IPS DF 6.9 (cell line): Measurements from ENCODE around the gene EFCAB9.
"Not testable (repeated sequence)": the region's sequence is repeated elsewhere in the genome, so short reads cannot be mapped to it uniquely, and the experiment has no call there.

Source experiments
- DNase-seq: peaks from one replicate; pipeline ENCODE4 v3.0.0-alpha.2; 2013; ENCODE audit warnings: low read depth, low spot score
- H3K27ac ChIP-seq: one replicate; pipeline ENCODE4 v1.5.1; 2013; ENCODE audit warnings: low read length, control low read depth
- H3K27me3 ChIP-seq: 2 replicates; pipeline ENCODE4 v1.6.1; 2013; ENCODE audit warnings: mild to moderate bottlenecking, low read length; ENCODE audit not compliant: control insufficient read depth, insufficient read depth
- H3K36me3 ChIP-seq: 2 replicates; pipeline ENCODE4 v1.6.1; 2013; ENCODE audit warnings: low read length; ENCODE audit not compliant: control insufficient read depth, insufficient read depth
- H3K4me1 ChIP-seq: 2 replicates; pipeline ENCODE4 v1.6.1; 2013; ENCODE audit warnings: low read length; ENCODE audit not compliant: control insufficient read depth, insufficient read depth
- H3K4me3 ChIP-seq: 2 replicates; pipeline ENCODE4 v1.5.1; 2013; ENCODE audit warnings: mild to moderate bottlenecking, low read length
- H3K9me3 ChIP-seq: 2 replicates; pipeline ENCODE4 v1.6.1; 2013; ENCODE audit warnings: low read length, inconsistent platforms; ENCODE audit not compliant: control insufficient read depth, insufficient read depth
- WGBS: extraction: QIAGEN DNeasy Blood & Tissue Kit; methylation state at CpG from one replicate; pipeline ENCODE4 v1.1.7; 2013; ENCODE audit warnings: mixed read lengths, missing lambda C conversion rate; ENCODE audit not compliant: insufficient read length, insufficient coverage; 5-methylcytosine and 5-hydroxymethylcytosine counted together

EFCAB9 gene

DNA sequence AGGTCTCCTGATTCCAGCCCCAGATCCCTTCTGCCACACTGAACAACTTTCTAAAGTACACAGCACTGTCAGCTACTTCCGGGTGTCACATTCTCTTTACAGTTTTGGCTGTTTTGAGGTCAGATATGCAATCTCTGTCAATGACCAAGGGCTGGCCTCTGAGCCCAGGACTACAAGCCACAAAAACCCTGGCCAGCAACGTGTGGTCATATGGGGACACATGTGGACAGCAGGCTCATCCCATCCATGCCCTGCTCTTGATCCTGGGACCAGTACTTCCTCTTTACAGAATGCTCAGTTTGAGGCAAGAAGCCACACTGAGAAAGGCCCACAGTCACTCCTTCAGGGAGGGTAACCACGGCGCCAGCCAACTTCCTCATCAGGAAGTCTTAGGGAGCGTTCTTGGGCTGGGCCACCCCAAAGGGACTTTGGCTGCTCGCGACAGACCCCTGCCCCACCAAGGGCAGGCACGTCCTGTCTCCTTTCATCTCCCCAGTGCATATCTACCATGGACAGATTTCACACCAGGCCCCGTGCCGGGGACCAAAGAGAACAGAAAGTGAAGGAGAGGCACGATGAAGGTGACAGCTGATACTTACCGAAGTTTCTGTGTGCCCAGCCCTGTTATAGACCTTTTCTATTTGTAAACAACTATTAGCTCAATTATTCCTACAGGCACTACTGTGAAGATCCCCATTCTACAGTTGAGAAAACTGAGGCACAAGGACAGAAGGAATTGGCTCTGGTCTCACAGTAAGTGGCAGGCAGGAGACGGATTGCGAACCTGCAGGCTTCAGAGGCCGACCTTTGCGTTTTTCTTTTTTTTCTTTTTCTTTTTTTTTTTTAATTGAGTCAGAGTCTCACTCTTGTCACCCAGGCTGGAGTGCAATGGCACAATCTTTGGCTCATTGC is 43.2 kb upstream of the EFCAB9 start:
- H3K4me3 ChIP-seq = no peak overlapping the region
- no peak overlapping the region for H3K27ac ChIP-seq
- H3K27me3 ChIP-seq = no peaks in the 10 kb centered on the region
- H3K36me3 ChIP-seq = no peaks in the 10 kb centered on the region
- no peak for DNase-seq
- WGBS = no CpG with 5 or more reads among the region's 16 CpGs
- no peaks in the 10 kb centered on the region for H3K4me1 ChIP-seq
- no peaks in the 10 kb centered on the region for H3K9me3 ChIP-seq

DNA sequence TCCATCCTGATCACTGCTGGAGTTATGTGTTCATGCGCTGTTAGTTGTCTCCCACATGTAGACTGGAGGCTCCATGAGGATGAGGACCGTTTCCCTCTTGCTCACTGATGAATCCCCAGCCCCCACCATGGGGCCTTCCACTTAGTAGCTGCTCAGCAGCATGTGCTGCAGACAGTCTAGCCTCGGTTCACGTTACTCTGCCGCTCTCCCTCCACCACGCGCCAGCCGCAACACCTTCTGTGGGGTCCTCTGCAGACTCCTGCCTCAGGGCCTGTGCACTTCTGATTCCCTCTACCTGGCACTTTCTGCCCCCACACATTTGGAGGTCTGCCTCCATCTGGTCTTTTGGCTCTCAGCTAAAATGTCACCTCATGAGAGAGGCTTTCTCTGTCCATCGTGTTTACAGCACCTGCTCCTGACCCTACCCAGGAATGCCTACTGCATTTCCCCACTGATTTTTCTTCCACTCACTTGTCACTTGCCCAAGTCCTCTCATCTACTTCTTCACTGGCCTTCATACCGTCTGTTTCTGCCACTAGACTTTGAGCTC is 42.2 kb upstream of the EFCAB9 start:
- H3K27me3 ChIP-seq = no peaks in the 10 kb centered on the region
- H3K27ac ChIP-seq = no peak overlapping the region
- H3K9me3 ChIP-seq = no peaks in the 10 kb centered on the region
- no peak overlapping the region for H3K4me3 ChIP-seq
- H3K4me1 ChIP-seq = no peaks in the 10 kb centered on the region
- no peak for DNase-seq
- no CpG with 5 or more reads among the region's 10 CpGs for WGBS
- no peaks in the 10 kb centered on the region for H3K36me3 ChIP-seq

DNA sequence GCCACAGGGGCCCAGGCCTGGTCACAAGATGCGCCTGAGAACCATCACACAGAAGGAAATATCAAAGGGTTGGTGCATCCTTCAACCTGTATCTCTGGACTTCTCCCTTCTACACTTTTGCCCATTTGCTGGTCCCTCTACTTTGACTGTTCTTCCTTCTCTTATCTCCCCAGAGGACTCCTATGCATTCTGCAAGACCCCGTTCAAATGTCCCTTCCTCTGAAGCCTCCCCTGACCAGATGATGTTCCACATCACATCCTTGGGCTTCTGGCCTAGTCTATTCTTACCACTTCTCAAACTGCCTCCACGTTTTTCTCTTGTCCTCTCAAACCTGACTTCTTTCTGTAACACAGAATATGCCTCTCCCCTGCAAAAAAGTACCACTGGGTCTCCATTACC is 40.3 kb upstream of the EFCAB9 start:
- Histone ChIP-seq H3K27ac (no peak overlapping the region), H3K9me3 (no peaks in the 10 kb centered on the region), H3K4me3 (no peak overlapping the region), H3K4me1 (no peaks in the 10 kb centered on the region), H3K27me3 (no peaks in the 10 kb centered on the region), H3K36me3 (no peaks in the 10 kb centered on the region)
- no CpG with 5 or more reads among the region's 3 CpGs for WGBS
- no peak for DNase-seq

DNA sequence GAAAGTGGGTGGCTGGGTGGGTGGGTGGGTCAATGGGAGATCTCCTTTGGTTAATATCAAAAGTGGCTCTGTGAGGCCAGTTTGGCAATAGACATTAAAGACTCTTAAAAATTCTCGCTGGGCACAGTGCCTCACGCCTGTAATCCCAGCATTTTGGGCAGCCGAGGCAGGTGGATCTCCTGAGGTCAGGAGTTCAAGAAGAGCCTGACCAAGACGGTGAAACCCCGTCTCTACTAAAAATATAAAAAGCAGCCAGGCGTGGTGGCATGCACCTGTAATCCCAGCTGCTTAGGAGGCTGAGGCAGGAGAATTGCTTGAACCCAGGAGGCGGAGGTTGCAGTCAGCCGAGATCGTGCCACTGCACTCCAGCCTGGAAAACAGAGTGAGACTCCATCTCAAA is 38.9 kb upstream of the EFCAB9 start:
- WGBS = no CpG with 5 or more reads among the region's 9 CpGs
- H3K9me3 ChIP-seq = not testable (repeated sequence)

DNA sequence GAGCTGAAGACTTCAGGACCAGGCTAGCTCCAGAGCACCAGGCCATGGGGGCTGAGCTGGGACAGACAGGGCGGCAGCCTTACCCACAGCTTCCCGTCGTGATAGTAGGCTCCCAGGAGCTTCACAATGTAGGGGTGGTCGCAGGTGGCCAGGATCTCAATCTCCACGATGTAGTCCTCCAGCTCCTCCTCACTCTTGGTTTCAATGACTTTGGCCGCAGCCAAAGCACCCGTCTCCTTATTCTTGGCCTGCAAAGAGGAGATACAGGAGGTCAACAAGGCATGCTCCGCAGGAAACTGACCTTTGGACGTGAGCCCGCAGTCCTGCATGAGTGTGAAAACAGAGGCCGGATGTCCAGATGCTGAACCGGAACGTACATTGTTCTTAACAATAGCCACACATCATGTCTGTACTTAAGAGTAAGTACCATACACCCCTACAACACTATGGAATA is 37.4 kb upstream of the EFCAB9 start:
- no peaks in the 10 kb centered on the region for H3K36me3 ChIP-seq
- no peaks in the 10 kb centered on the region for H3K27me3 ChIP-seq

More for the DNA sequence above, 38.9 kb upstream of the EFCAB9 start:
- not testable (repeated sequence) for H3K4me1 ChIP-seq, H3K36me3 ChIP-seq, DNase-seq, H3K27ac ChIP-seq, H3K4me3 ChIP-seq, H3K27me3 ChIP-seq

DNA sequence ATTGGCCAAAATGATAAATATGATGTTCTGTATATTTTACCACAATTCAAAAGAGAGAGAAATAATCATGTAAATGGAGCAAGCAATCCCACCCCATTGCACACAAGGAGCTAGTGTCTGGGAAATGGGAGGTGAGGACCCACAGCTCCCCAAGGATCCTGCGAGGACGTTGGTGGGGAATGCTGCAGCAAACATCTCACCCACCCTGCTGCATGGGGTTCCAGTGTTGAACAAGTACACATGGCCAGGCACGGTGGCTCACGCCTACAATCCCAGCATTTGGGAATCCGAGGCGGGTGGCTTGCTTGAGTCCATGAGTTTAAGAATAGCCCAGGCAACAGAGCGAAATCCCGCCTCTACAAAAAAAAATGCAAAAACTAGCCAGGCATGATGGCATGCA is 35.0 kb upstream of the EFCAB9 start:
- WGBS = no CpG with 5 or more reads among the region's 8 CpGs
- H3K4me3 ChIP-seq = no peak overlapping the region

More for the DNA sequence above, 37.4 kb upstream of the EFCAB9 start:
- Histone ChIP-seq H3K9me3 (no peaks in the 10 kb centered on the region), H3K27ac (no peak overlapping the region), H3K4me1 (no peaks in the 10 kb centered on the region), H3K4me3 (no peak overlapping the region)
- DNase-seq = no peak
- WGBS = no CpG with 5 or more reads among the region's 13 CpGs

DNA sequence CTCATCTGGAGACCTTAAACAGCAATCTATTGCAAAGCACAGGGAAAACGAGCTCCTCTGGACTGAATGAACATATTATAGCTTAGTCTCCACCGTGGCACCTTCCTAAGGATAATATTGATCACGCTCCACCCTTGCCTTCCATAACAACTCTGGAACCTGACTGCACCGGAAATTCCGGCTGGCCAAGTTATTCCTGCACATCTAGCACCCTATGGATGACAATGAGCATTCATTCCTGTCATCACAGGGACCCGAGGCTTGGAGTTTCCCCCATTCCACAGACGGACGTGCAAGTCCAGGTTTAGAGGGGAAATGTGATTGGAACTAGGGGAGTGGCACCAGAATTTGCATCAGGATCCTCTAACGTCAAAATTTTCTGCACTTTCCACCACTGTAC is 33.5 kb upstream of the EFCAB9 start:
- Histone ChIP-seq H3K4me1 (no peaks in the 10 kb centered on the region), H3K36me3 (no peaks in the 10 kb centered on the region), H3K9me3 (no peaks in the 10 kb centered on the region), H3K4me3 (no peak overlapping the region), H3K27ac (no peak overlapping the region), H3K27me3 (no peaks in the 10 kb centered on the region)
- no peak for DNase-seq
- no CpG with 5 or more reads among the region's 9 CpGs for WGBS

More for the DNA sequence above, 35.0 kb upstream of the EFCAB9 start:
- Histone ChIP-seq H3K27me3 (no peaks in the 10 kb centered on the region), H3K36me3 (no peaks in the 10 kb centered on the region), H3K27ac (no peak overlapping the region), H3K9me3 (no peaks in the 10 kb centered on the region), H3K4me1 (no peaks in the 10 kb centered on the region)
- no peak for DNase-seq

DNA sequence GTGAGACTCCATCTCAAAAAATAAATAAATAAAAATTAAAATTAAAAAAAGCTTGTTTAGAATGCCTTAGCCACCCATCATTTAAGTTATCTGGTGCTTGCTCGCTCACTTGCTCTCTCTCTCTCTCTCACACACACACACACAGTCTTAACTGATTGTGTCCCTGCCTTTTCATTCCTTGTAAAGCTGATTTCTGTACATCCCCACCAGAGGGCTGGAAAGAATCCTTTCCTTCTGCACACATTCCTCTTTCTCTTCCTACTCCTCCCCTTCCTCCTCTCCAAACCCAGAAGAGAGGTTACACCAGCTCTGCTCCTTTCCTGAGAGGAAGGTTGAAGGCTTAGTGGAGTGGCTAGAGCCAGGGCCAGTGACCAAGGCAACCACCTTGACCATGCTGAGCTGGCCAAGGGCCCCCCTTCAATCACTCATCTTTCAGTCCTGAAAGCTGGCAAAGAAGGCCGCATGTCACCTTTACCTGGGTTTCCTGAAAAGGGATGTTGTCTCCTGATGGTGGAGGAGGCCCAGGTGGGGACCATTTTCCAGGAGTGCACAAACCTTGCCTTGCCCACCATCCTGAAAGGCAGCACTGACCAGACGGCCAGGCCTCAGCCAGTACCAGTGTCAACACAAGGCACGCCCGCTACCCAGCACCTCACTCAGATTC is 31.5 kb upstream of the EFCAB9 start:
- Histone ChIP-seq H3K4me1 (no peaks in the 10 kb centered on the region), H3K36me3 (no peaks in the 10 kb centered on the region), H3K9me3 (no peaks in the 10 kb centered on the region), H3K27me3 (no peaks in the 10 kb centered on the region), H3K27ac (no peak overlapping the region), H3K4me3 (no peak overlapping the region)
- no peak for DNase-seq
- no CpG with 5 or more reads among the region's 5 CpGs for WGBS

DNA sequence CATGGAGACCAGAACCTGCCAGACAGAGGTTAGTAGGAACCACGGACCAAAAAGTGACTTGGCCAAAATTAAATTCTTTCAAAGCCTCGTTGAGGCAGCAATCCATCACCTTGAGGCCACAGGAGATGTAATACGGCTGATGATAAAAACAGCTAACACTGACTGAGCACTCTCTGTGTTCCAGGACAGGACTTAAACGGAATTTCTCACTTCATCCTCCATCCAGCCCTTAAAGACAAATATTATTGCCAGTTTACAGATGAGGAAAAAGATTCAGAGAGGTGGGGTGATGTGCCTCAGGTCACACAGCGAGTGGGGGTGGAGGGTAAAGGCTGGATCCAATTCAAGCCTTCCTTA is 31.0 kb upstream of the EFCAB9 start:
- WGBS = no CpG with 5 or more reads among the region's 5 CpGs
- H3K36me3 ChIP-seq = no peaks in the 10 kb centered on the region

DNA sequence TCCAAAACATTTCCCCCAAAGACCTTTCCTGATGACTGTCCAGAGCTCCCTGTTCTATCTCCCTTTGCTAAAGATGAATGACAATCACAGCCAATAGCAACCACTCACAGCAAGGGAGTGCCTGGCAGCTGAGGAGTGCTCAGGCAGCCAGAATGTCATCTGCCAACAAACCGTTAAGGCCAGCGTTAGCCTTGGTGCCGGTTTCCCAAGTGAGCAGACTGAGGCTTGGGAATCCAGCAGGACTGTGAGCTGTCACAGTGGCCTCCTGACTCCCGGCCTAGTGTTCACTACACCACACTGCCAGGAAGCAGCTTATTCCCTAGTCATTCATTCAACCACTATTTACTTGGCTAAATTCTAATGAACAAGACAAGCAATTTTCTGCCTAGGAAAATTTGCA is 30.6 kb upstream of the EFCAB9 start:
- Histone ChIP-seq H3K27me3 (no peaks in the 10 kb centered on the region), H3K9me3 (no peaks in the 10 kb centered on the region), H3K36me3 (no peaks in the 10 kb centered on the region), H3K27ac (no peak overlapping the region), H3K4me1 (no peaks in the 10 kb centered on the region), H3K4me3 (no peak overlapping the region)
- no peak for DNase-seq
- WGBS = no CpG with 5 or more reads among the region's 4 CpGs

More for the DNA sequence above, 31.0 kb upstream of the EFCAB9 start:
- DNase-seq = no peak
- no peak overlapping the region for H3K27ac ChIP-seq
- H3K27me3 ChIP-seq = no peaks in the 10 kb centered on the region
- H3K9me3 ChIP-seq = no peaks in the 10 kb centered on the region
- H3K4me1 ChIP-seq = no peaks in the 10 kb centered on the region
- H3K4me3 ChIP-seq = no peak overlapping the region
